ENCODE data around the gene MEDAG.

MEDAG gene

DNA sequence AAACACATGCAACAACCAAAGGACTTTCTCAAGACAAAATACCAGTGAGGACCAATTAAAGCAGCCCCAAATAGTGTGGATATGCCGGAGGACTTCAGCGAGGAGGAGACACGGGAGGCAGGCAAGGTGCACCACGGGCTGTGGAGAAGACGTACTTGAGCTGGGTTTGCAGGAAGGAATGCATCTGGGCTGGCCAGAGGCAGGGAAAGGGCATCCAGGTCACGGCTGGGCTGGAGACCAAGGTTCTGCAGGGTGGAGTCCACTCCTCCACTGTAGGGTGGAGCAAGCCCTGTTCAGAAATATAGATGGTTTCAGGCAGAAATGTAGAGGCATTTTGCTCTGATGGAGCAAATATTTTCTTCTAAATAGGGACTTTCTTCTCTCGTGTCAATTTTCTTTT is 36.6 kb upstream of the MEDAG start:
- Histone ChIP-seq H3K27me3 (ENCODE audit: control insufficient read depth, insufficient read depth, low read length) (no peaks in the 10 kb centered on the region), H3K9ac (no peak overlapping the region), H3K9me3 (ENCODE audit: control insufficient read depth, low read length) (no peaks in the 10 kb centered on the region), H3K4me2 (ENCODE audit: low read length) (no peak overlapping the region), H3K4me1 (peaks cover 30% of the 10 kb centered on the region), H3K27ac (peak overlapping the region; percentile 32), H3K79me2 (no peaks in the 10 kb centered on the region), H2AFZ (peak overlapping the region; percentile 62), H3K4me3 (ENCODE audit: low read depth, low read length) (no peak overlapping the region), H3K36me3 (ENCODE audit: control insufficient read depth, insufficient read depth, low read length) (no peaks in the 10 kb centered on the region)
- TF ChIP-seq, protein P1, sequence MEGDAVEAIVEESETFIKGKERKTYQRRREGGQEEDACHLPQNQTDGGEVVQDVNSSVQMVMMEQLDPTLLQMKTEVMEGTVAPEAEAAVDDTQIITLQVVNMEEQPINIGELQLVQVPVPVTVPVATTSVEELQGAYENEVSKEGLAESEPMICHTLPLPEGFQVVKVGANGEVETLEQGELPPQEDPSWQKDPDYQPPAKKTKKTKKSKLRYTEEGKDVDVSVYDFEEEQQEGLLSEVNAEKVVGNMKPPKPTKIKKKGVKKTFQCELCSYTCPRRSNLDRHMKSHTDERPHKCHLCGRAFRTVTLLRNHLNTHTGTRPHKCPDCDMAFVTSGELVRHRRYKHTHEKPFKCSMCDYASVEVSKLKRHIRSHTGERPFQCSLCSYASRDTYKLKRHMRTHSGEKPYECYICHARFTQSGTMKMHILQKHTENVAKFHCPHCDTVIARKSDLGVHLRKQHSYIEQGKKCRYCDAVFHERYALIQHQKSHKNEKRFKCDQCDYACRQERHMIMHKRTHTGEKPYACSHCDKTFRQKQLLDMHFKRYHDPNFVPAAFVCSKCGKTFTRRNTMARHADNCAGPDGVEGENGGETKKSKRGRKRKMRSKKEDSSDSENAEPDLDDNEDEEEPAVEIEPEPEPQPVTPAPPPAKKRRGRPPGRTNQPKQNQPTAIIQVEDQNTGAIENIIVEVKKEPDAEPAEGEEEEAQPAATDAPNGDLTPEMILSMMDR (IDR thresholded peaks at IDR 0.05) = no peak

DNA sequence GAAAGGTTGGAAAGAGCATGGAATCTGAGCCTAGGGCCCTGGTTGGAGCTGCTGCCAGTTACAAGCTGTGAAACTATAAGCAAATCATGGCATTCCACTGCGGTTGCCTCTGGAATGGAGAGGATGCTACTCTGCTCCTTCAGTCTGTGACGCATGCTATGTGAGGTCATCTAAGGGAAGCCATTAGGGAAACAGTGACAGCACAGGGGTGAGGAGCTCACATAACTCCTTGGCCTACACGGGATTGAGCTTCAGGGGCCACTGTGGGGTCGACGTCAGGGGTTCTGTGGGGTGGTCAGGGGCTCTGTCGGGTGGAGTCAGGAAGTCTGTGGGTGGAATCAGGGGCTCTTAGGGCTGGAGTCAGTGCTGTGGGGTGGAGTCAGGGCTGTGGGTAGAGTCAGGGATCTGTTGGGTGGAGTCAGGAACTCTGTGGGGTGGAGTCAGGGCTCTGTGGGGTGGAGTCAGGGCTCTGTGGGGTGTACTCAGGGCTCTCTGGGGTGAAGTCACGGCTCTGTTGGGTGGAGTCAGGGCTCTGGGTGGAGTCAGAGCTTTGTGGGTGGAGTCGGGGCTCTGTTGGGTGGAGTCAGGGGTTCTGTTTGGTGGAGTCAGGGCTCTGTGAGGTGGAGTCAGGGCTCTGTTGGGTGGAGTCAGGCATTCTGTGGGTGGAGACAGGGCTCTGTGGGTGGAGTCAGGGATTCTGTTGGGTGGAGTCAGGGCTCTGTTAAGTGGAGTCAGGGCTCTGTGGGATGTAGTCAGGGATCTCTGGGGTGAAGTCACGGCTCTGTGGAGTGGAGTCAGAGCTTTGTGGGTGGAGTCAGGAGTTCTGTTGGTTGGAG is 35.8 kb upstream of the MEDAG start:
- Histone ChIP-seq H3K36me3 (ENCODE audit: control insufficient read depth, insufficient read depth, low read length) (no peaks in the 10 kb centered on the region), H3K9me3 (ENCODE audit: control insufficient read depth, low read length) (no peaks in the 10 kb centered on the region), H3K27ac (peak overlapping the region; percentile 32), H3K79me2 (no peaks in the 10 kb centered on the region), H3K27me3 (ENCODE audit: control insufficient read depth, insufficient read depth, low read length) (no peaks in the 10 kb centered on the region), H3K9ac (no peak overlapping the region), H2AFZ (peak overlapping the region; percentile 62), H3K4me2 (ENCODE audit: low read length) (no peak overlapping the region), H3K4me3 (ENCODE audit: low read depth, low read length) (no peak overlapping the region), H3K4me1 (peaks cover 24% of the 10 kb centered on the region)
- TF ChIP-seq, protein P1 (IDR thresholded peaks at IDR 0.05) = no peak

DNA sequence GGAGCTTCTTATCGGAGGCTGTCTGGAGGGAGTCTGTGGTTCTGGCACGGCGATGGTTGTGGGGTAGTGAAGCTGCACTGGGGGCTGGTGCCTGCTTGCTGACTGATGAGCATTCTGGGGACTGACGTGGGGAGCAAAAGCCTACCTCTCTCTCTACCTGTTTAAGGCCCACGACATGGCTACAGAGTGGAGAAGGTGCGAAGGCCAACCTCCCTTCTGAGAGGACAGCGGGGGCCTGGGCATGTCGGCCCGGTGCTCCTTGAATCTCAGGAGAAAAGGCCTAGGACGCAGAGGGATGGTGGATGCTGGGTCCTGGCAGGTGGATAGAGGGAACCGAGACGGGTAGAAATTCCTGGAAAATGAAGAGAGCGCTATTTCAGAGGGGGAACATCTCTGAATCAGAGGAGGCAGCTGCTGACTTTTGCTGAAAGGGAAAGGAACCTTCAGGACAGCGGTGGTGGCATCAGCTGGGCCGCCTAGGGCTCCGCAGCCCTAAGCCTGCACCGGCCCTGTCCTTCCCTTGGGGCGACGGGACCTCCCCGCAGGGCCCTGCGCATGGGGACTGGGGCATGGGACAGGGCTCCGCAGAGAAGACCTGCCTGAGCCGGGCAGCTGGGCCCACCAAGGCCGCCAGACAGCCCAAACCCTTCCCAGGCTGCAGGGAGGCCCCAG is 35.0 kb upstream of the MEDAG start:
- H3K9ac ChIP-seq = no peak overlapping the region
- H3K27me3 ChIP-seq (ENCODE audit: control insufficient read depth, insufficient read depth, low read length) = no peaks in the 10 kb centered on the region
- H3K4me1 ChIP-seq = peaks cover 18% of the 10 kb centered on the region
- no peak overlapping the region for H3K4me3 ChIP-seq (ENCODE audit: low read depth, low read length)
- TF ChIP-seq, protein P1 (IDR thresholded peaks at IDR 0.05) = no peak
- H3K27ac ChIP-seq = no peak overlapping the region
- no peak overlapping the region for H3K4me2 ChIP-seq (ENCODE audit: low read length)
- H3K79me2 ChIP-seq = no peaks in the 10 kb centered on the region
- no peak overlapping the region for H2AFZ ChIP-seq
- no peaks in the 10 kb centered on the region for H3K9me3 ChIP-seq (ENCODE audit: control insufficient read depth, low read length)
- no peaks in the 10 kb centered on the region for H3K36me3 ChIP-seq (ENCODE audit: control insufficient read depth, insufficient read depth, low read length)

DNA sequence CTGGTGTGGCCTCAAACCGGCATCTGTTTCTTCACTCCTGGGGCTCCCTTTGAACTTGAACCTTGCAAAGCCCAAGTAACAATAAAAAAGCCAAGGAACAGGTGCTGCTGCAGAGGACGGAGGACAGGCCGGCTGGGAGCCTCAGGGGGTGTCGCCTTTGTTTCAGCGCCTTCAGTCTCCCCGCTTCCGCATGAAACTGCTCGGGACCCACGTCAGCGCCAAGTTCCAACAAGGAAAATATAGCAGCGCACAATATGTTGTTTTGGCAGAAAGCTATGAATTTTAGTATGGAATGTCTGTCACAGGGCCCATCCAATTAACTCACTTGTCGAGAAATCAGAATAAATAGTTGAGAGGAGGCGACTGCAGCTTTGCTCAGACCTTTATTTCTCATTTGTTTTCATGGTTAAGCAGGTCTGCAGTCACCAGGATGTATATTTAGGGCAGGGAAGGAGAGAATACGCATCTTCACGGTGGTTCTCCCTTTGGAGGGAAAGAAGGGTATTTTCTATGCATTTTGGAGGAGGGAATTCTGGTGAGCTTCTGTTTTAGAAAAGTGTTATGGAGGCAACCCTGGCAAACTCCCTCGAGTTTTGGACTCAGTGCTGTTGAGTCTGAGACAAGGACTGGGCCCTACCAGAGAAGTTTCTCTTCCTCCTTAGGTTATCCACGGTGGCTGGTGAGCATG is 34.3 kb upstream of the MEDAG start:
- Histone ChIP-seq H3K4me2 (ENCODE audit: low read length) (no peak overlapping the region), H3K4me1 (peaks cover 18% of the 10 kb centered on the region), H3K27ac (no peak overlapping the region), H3K9ac (no peak overlapping the region), H3K79me2 (no peaks in the 10 kb centered on the region), H3K27me3 (ENCODE audit: control insufficient read depth, insufficient read depth, low read length) (no peaks in the 10 kb centered on the region), H3K36me3 (ENCODE audit: control insufficient read depth, insufficient read depth, low read length) (no peaks in the 10 kb centered on the region), H3K9me3 (ENCODE audit: control insufficient read depth, low read length) (no peaks in the 10 kb centered on the region), H2AFZ (no peak overlapping the region), H3K4me3 (ENCODE audit: low read depth, low read length) (no peak overlapping the region)
- TF ChIP-seq, protein P1 (IDR thresholded peaks at IDR 0.05) = no peak

Measured in parathyroid adenoma (tissue), 2 donors.